Measurements from ENCODE around the gene CAPN2.

GRCh38 chr1:223783676-223784075, 71.3 kb downstream of the CAPN2 start:
- TF ChIP-seq TAF1 (IDR thresholded peaks at IDR 0.05; ENCODE audit: borderline replicate concordance, insufficient read depth, low read length) (no peak), SIN3A (IDR thresholded peaks at IDR 0.05; ENCODE audit: borderline replicate concordance, insufficient read depth, low read length) (no peak), POLR2AphosphoS5 (IDR thresholded peaks at IDR 0.05; ENCODE audit: low read depth, low read length) (no peak), REST (IDR thresholded peaks at IDR 0.05; ENCODE audit: insufficient read depth in 1 of 2, low read depth in 2 of 2, low read length in 2 of 2) (no peak)

Measured in PFSK-1 (cell line).